Measurements from ENCODE around the gene SFXN4.
"Not testable (repeated sequence)": the region's sequence is repeated elsewhere in the genome, so short reads cannot be mapped to it uniquely, and the experiment has no call there.

Gene SFXN4

GRCh38 chr10:119138346-119139306 lies 26.9 kb downstream of the SFXN4 start:
- DNase-seq, result no peak

GRCh38 chr10:119137878-119138277 lies 27.6 kb downstream of the SFXN4 start:
- not testable (repeated sequence) for DNase-seq

- no peak for DNase-seq
These were observed 29.4 kb downstream of the SFXN4 start for GRCh38 chr10:119136084-119136483.

GRCh38 chr10:119135513-119135881 lies 30.0 kb downstream of the SFXN4 start:
- no peak for DNase-seq

DNA sequence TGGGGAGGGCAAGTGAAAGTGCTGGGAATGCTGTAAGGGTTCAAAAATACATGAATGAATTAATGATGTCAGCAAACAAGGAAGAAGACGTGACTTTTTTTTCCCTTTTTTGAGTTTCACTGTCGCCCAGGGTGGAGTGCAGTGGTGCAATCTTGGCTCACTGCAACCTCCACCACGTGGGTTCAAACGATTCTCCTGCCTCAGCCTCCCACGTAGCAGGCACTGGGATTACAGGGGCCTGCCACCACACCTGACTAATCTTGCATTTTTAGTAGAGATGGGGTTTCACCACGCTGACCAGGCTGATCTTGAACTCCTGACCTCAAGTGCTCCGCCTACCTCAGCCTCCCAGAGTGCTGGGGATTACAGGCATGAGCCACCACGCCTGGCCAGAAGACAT lies 31.6 kb downstream of the SFXN4 start:
- DNase-seq, result no peak

- no peak for DNase-seq
These were observed 32.8 kb downstream of the SFXN4 start for GRCh38 chr10:119132521-119133345.

- no peak for DNase-seq
These were observed 33.8 kb downstream of the SFXN4 start for GRCh38 chr10:119131512-119132240.

DNA sequence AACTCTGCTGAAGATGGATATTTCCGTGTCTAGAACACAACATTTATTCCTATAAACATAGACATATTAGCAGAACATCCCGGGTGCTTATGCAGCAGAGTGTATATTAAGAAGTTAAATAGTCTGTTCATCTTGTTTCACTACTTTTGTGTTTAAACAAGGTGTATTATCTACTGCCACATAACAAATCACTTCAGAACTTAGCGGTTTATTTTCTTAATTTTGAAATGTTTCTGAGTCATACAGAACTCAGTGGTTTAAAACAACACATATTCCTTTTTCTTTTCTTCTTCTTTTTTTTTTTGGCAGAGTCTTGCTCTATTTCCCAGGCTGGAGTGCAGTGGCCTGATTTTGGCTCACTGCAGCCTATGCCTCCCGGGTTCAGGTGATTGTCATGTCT lies 35.8 kb downstream of the SFXN4 start:
- DNase-seq, result no peak

- no peak for DNase-seq
These were observed 39.6 kb downstream of the SFXN4 start for GRCh38 chr10:119125942-119126341.

DNA sequence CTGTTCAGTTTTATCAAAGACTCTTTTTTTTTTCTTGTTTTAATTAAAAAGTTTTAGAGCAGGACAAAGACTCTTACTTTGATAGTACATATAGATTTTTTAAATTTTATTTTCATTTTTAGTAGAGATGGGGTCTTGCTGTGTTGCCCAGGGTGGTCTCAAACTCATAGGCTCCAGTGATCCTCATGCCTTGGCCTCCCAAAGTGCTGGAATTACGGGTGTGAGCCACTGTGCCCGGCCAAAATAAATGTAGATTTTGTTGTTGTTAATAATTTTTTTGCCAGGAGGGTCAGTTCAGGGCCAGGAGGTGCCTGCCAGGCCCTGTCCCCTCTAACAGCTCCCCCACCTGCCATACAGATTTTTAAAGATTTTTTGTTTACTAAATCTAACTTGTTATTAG lies 44.6 kb downstream of the SFXN4 start:
- no peak for DNase-seq

- DNase-seq, result no peak
These were observed 45.1 kb downstream of the SFXN4 start for GRCh38 chr10:119120413-119120867.

GRCh38 chr10:119119400-119119799 lies 46.1 kb downstream of the SFXN4 start:
- DNase-seq, result no peak

DNA sequence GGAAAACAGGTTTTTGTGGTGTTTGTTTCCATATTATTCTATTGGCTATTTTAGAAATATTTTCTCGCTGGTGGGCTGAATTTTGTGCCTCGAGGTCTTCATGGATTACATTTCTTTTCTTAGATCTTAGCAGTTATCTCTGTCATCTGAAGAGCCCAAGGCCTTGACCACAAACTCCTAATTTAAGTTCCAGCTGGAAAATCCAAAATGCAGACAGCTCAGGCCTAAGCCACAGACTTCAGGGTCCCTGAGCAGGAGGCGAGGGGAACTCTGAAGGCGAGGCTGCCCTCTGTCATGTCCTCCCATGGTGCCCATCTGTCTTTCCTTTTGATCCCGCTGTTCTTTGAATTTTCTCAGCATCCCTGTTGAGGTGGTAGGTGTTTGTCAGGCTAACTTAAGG lies 47.3 kb downstream of the SFXN4 start:
- no peak for DNase-seq

- no peak for DNase-seq
These were observed 49.1 kb downstream of the SFXN4 start for GRCh38 chr10:119116326-119116951.

DNA sequence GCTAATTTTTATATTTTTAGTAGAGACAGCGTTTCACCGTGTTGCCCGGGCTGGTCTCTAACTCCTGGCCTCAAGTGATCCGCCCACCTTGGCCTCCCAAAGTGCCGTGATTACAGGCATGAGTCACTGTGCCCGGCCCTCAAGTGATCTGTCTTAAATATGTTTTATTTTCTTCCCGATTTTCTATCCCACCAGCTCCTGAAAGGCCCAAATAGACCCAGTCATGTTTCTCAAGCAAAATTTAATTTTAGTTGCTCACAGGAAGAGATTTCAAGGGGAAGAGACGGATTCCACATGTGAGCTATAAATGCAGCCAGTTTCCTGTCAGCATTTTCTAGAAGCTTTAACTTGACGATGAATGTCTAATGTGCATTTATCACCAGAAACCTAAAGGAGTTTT lies 49.6 kb downstream of the SFXN4 start:
- no peak for DNase-seq

DNA sequence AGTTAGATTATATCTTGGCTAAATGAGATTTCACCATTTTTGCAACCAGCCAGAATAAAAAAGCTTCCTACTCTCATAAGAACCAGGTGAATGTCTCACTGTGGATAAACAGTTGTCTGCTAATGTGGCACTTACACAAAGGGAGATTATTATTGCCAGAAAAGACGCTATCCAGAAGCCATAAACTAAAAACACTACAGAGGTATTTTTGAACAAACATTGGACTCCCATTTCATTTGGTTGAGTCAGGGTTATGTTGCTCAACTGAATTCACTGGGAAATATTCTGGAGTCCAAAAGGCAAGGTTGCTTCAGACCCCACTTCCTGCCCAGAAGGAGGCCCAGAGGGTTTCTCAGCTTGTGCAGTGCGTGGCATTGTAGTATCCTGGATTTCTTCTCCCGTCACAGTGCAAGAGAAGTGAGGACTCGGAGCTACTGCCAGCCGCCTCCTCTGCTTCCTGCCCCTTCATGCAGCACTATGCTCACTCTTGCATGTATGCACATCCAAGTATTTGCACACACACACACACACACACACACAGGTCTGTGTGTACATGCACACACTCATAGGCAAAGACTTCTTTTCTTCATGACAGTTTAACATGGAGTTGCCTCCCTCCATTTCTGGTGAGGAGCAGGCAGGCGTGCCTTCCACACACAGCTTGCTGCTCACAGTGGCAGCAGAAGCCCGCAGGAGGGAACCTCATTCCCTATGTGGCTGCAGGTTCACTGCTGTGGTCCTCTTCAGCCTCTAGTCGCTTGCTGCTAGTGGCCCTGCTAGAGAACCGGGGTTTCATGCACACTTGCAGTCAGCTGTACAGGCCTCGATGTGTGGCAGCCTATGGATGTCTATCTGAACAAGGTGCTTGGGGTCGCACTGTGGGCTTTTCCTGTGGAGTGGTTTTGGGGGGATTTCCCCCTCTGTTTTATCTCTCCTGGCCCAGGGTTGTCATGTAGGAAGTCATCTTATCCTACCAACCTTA lies 51.5 kb downstream of the SFXN4 start:
- DNase-seq, result no peak

DNA sequence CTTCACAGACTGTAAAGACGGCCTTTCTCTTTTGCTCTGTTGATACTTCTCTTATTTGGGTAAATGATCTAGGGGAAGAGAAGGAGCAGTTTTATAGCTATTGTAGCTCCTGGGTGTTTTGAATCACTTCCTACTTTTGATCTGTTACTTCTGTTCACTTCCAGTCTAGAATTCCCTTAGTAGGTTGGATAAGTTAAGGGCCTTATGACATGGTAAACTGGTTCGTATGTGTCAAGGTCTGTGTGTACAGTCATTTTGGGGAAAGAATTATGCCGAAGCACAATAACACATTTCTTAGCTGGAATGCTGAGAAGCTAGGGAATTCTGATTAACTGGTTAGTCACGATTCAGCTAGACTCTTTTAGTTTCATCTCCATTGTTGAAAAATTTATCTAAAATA lies 53.5 kb downstream of the SFXN4 start:
- no peak for DNase-seq

GRCh38 chr10:119107771-119108170 lies 57.7 kb downstream of the SFXN4 start:
- DNase-seq, result not testable (repeated sequence)

GRCh38 chr10:119107106-119107505 lies 58.4 kb downstream of the SFXN4 start:
- DNase-seq, result not testable (repeated sequence)

GRCh38 chr10:119105899-119106298 lies 59.6 kb downstream of the SFXN4 start:
- DNase-seq, result not testable (repeated sequence)

GRCh38 chr10:119105155-119105554 lies 60.4 kb downstream of the SFXN4 start:
- DNase-seq, result no peak
